ENCODE results near the gene MCTP1. TPM values are rescaled to one million over a fixed set of nuclear protein-coding genes. Genes with fewer than 3 reads are reported as not detected.

The MCTP1 gene
- polyA plus RNA-seq, 1 donor (not counting 4 experiments of a cell fraction or from before 2014, with no cell fraction given) = 4.9 TPM

- H3K4me2 ChIP-seq (ENCODE audit: control insufficient read depth, extremely low read depth, insufficient read depth, low read depth, low read length) = no peak overlapping the region
- no peak overlapping the region for H3K9ac ChIP-seq (ENCODE audit: control insufficient read depth, extremely low read depth, insufficient read depth, low read length)
- no peak overlapping the region for H3K27ac ChIP-seq (ENCODE audit: control insufficient read depth, insufficient read depth, low read length)
- no peaks in the 10 kb centered on the region for H3K27me3 ChIP-seq (ENCODE audit: control insufficient read depth, extremely low read depth, insufficient read depth, low read length)
- H3K4me3 ChIP-seq (ENCODE audit: control insufficient read depth in 2 of 3, extremely low read depth in 1 of 3, insufficient read depth in 2 of 3, low read depth in 1 of 3, low read length in 3 of 3) = no peak overlapping the region
- H3K36me3 ChIP-seq (ENCODE audit: control insufficient read depth in 2 of 2, extremely low read depth in 1 of 2, insufficient read depth in 2 of 2, low read length in 2 of 2) = no peaks in the 10 kb centered on the region
- H3K4me1 ChIP-seq (ENCODE audit: control insufficient read depth, extremely low read depth, insufficient read depth, low read length) = no peaks in the 10 kb centered on the region
- H3K9me1 ChIP-seq (ENCODE audit: control insufficient read depth, extremely low read depth, insufficient read depth, low read length) = no peaks in the 10 kb centered on the region
- dilution Hi-C loops (cut with MboI; ENCODE audit: extremely low pct_ligation_motif_present, low sequenced_read_pairs) = no loop called here
- H2AFZ ChIP-seq (ENCODE audit: control insufficient read depth, low read length) = no peak overlapping the region
- no peaks in the 10 kb centered on the region for H3K9me3 ChIP-seq (ENCODE audit: control insufficient read depth, low read depth, low read length)
- DNase-seq (ENCODE audit: low read depth, low spot score) = no peak
- no peak for FAIRE-seq
- TF ChIP-seq EZH2 (IDR thresholded peaks at IDR 0.05; ENCODE audit: low read length) (no peak), CTCF (optimal IDR thresholded peaks at IDR 0.05 in 1 of 3, IDR thresholded peaks at IDR 0.05 in 1 of 3, conservative IDR thresholded peaks at IDR 0.05 in 1 of 3; ENCODE audit: extremely low read depth in 1 of 3, insufficient read depth in 2 of 3, low read length in 3 of 3) (no peak)
- no peaks in the 10 kb centered on the region for H3K79me2 ChIP-seq (ENCODE audit: control insufficient read depth, insufficient read depth, low read length)
- H4K20me1 ChIP-seq (ENCODE audit: control insufficient read depth, extremely low read depth, insufficient read depth, low read length) = no peaks in the 10 kb centered on the region
These were observed 150.6 kb downstream of the MCTP1 start for GRCh38 chr5:95134326-95134725.

GRCh38 chr5:95132096-95132495 lies 152.8 kb downstream of the MCTP1 start:
- dilution Hi-C loops (cut with MboI; ENCODE audit: extremely low pct_ligation_motif_present, low sequenced_read_pairs) = no loop called here
- no peaks in the 10 kb centered on the region for H3K27me3 ChIP-seq (ENCODE audit: control insufficient read depth, extremely low read depth, insufficient read depth, low read length)
- no peak for FAIRE-seq

GRCh38 chr5:95130941-95131340 lies 154.0 kb downstream of the MCTP1 start:
- Histone ChIP-seq H3K36me3 (ENCODE audit: control insufficient read depth in 2 of 2, extremely low read depth in 1 of 2, insufficient read depth in 2 of 2, low read length in 2 of 2) (no peaks in the 10 kb centered on the region), H3K27ac (ENCODE audit: control insufficient read depth, insufficient read depth, low read length) (no peak overlapping the region), H3K4me2 (ENCODE audit: control insufficient read depth, extremely low read depth, insufficient read depth, low read depth, low read length) (no peak overlapping the region), H3K27me3 (ENCODE audit: control insufficient read depth, extremely low read depth, insufficient read depth, low read length) (no peaks in the 10 kb centered on the region), H3K4me3 (ENCODE audit: control insufficient read depth in 2 of 3, extremely low read depth in 1 of 3, insufficient read depth in 2 of 3, low read depth in 1 of 3, low read length in 3 of 3) (no peak overlapping the region), H2AFZ (ENCODE audit: control insufficient read depth, low read length) (no peak overlapping the region), H3K9me1 (ENCODE audit: control insufficient read depth, extremely low read depth, insufficient read depth, low read length) (no peaks in the 10 kb centered on the region), H3K79me2 (ENCODE audit: control insufficient read depth, insufficient read depth, low read length) (no peaks in the 10 kb centered on the region), H3K4me1 (ENCODE audit: control insufficient read depth, extremely low read depth, insufficient read depth, low read length) (no peaks in the 10 kb centered on the region), H4K20me1 (ENCODE audit: control insufficient read depth, extremely low read depth, insufficient read depth, low read length) (no peaks in the 10 kb centered on the region), H3K9ac (ENCODE audit: control insufficient read depth, extremely low read depth, insufficient read depth, low read length) (no peak overlapping the region), H3K9me3 (ENCODE audit: control insufficient read depth, low read depth, low read length) (no peaks in the 10 kb centered on the region)
- dilution Hi-C loops (cut with MboI; ENCODE audit: extremely low pct_ligation_motif_present, low sequenced_read_pairs) = no loop called here
- DNase-seq (ENCODE audit: low read depth, low spot score) (no peak), FAIRE-seq (no peak)
- TF ChIP-seq EZH2 (IDR thresholded peaks at IDR 0.05; ENCODE audit: low read length) (no peak), CTCF (optimal IDR thresholded peaks at IDR 0.05 in 1 of 3, IDR thresholded peaks at IDR 0.05 in 1 of 3, conservative IDR thresholded peaks at IDR 0.05 in 1 of 3; ENCODE audit: extremely low read depth in 1 of 3, insufficient read depth in 2 of 3, low read length in 3 of 3) (no peak)

More at GRCh38 chr5:95132096-95132495, 152.8 kb downstream of the MCTP1 start:
- Histone ChIP-seq H3K4me3 (ENCODE audit: control insufficient read depth in 2 of 3, extremely low read depth in 1 of 3, insufficient read depth in 2 of 3, low read depth in 1 of 3, low read length in 3 of 3) (no peak overlapping the region), H3K4me2 (ENCODE audit: control insufficient read depth, extremely low read depth, insufficient read depth, low read depth, low read length) (no peak overlapping the region), H3K36me3 (ENCODE audit: control insufficient read depth in 2 of 2, extremely low read depth in 1 of 2, insufficient read depth in 2 of 2, low read length in 2 of 2) (no peaks in the 10 kb centered on the region), H4K20me1 (ENCODE audit: control insufficient read depth, extremely low read depth, insufficient read depth, low read length) (no peaks in the 10 kb centered on the region), H2AFZ (ENCODE audit: control insufficient read depth, low read length) (no peak overlapping the region), H3K9me1 (ENCODE audit: control insufficient read depth, extremely low read depth, insufficient read depth, low read length) (no peaks in the 10 kb centered on the region), H3K9ac (ENCODE audit: control insufficient read depth, extremely low read depth, insufficient read depth, low read length) (no peak overlapping the region), H3K9me3 (ENCODE audit: control insufficient read depth, low read depth, low read length) (no peaks in the 10 kb centered on the region), H3K4me1 (ENCODE audit: control insufficient read depth, extremely low read depth, insufficient read depth, low read length) (no peaks in the 10 kb centered on the region), H3K79me2 (ENCODE audit: control insufficient read depth, insufficient read depth, low read length) (no peaks in the 10 kb centered on the region), H3K27ac (ENCODE audit: control insufficient read depth, insufficient read depth, low read length) (no peak overlapping the region)
- no peak for DNase-seq (ENCODE audit: low read depth, low spot score)
- TF ChIP-seq EZH2 (IDR thresholded peaks at IDR 0.05; ENCODE audit: low read length) = no peak
